A549 treated with AZD9567 at 1 μM for 4 hours (cell line): ENCODE measurements around the gene PTPRK. TPM values are rescaled to one million over a fixed set of nuclear protein-coding genes. Genes with fewer than 3 reads are reported as not detected.

Experiments
- total RNA-seq: library from RNA; stranded (reverse); fragments of 200-300 nt; extraction: Qiagen RNA extraction; gene quantifications from 5 replicates; pipeline ENCODE4 v1.2.3, GENCODE V29; 2022; ENCODE audit not compliant: insufficient read depth

Gene PTPRK
- 11.7 to 17.4 TPM (median 13.8 TPM) in 5 replicates for total RNA-seq

GRCh38 chr6:128520436-128521281 is at the start of gene PTPRK:
PTPRK (minus strand) TSS chr6:128520599; CDS start chr6:128520358, 241 bp downstream.

